Endothelial cell (in vitro differentiated cells): ENCODE results near the gene FRMD7. TPM values are rescaled to one million over a fixed set of nuclear protein-coding genes. Genes with fewer than 3 reads are reported as not detected.

Source experiments
- DNase-seq: peaks from one replicate; pipeline ENCODE4 v3.0.0; 2021; ENCODE audit warnings: low spot score
- H3K27ac Mint-ChIP-seq: one replicate; pipeline ENCODE4 v1.8.0; 2021; ENCODE audit warnings: mixed read lengths, inconsistent platforms; ENCODE audit not compliant: unreplicated experiment
- H3K27me3 Mint-ChIP-seq: one replicate; pipeline ENCODE4 v1.8.0; 2021; ENCODE audit warnings: mild to moderate bottlenecking, moderate library complexity, mixed read lengths, inconsistent platforms; ENCODE audit not compliant: unreplicated experiment
- H3K36me3 Mint-ChIP-seq: one replicate; pipeline ENCODE4 v1.8.0; 2021; ENCODE audit warnings: mild to moderate bottlenecking, low read depth, mixed read lengths, inconsistent platforms; ENCODE audit not compliant: unreplicated experiment
- H3K4me1 Mint-ChIP-seq: one replicate; pipeline ENCODE4 v1.8.0; 2021; ENCODE audit warnings: mild to moderate bottlenecking, mixed read lengths, inconsistent platforms; ENCODE audit not compliant: unreplicated experiment
- H3K4me3 Mint-ChIP-seq: one replicate; pipeline ENCODE4 v1.8.0; 2021; ENCODE audit warnings: mild to moderate bottlenecking, mixed read lengths, inconsistent platforms; ENCODE audit not compliant: unreplicated experiment
- H3K9me3 Mint-ChIP-seq: one replicate; pipeline ENCODE4 v1.8.0; 2021; ENCODE audit warnings: mixed read lengths, inconsistent platforms; ENCODE audit not compliant: unreplicated experiment
- total RNA-seq: library from RNA; stranded (reverse); fragmentation: NEBNext Ultra II Directional; extraction: Animal tissue kit (Norgen Biotek cat#: 25700); gene quantifications from one replicate; pipeline ENCODE4 v1.2.1, GENCODE V29; 2021; ENCODE audit not compliant: unreplicated experiment
- TF ChIP-seq, protein P1 (sequence below): fragments of 200-600 bp; sonication (generic); IDR thresholded peaks from one replicate; pipeline ENCODE4 v1.5.0; 2021; ENCODE audit warnings: antibody characterized with exemption; ENCODE audit not compliant: unreplicated experiment

Gene FRMD7
- total RNA-seq, 1 donor from 2014 or later: not detected

DNA sequence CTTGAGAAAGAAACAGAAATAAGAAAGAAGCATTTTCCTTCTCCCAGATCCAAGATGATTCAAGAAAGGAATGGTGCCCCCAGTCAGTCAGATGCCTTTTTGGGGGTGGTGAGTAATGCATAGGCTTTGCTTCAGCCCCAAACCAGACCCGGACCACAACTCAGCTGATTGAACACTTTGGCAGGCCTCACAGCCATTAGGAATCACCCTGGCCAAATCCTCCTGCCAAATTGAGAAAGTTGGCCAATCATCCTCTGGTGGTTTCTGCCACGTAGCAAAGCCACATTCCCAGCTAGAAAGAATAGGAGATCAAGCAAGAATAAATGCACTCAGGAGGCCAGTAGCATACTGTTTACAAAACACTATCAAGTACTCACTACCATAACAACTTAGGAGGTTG lies 33.7 kb downstream of the FRMD7 start:
- no peak overlapping the region for H3K4me3 Mint-ChIP-seq
- H3K9me3 Mint-ChIP-seq: no peaks in the 10 kb centered on the region
- H3K36me3 Mint-ChIP-seq: no peaks in the 10 kb centered on the region
- H3K4me1 Mint-ChIP-seq: peaks cover 9% of the 10 kb centered on the region
- H3K27me3 Mint-ChIP-seq: no peaks in the 10 kb centered on the region
- TF ChIP-seq, protein P1, sequence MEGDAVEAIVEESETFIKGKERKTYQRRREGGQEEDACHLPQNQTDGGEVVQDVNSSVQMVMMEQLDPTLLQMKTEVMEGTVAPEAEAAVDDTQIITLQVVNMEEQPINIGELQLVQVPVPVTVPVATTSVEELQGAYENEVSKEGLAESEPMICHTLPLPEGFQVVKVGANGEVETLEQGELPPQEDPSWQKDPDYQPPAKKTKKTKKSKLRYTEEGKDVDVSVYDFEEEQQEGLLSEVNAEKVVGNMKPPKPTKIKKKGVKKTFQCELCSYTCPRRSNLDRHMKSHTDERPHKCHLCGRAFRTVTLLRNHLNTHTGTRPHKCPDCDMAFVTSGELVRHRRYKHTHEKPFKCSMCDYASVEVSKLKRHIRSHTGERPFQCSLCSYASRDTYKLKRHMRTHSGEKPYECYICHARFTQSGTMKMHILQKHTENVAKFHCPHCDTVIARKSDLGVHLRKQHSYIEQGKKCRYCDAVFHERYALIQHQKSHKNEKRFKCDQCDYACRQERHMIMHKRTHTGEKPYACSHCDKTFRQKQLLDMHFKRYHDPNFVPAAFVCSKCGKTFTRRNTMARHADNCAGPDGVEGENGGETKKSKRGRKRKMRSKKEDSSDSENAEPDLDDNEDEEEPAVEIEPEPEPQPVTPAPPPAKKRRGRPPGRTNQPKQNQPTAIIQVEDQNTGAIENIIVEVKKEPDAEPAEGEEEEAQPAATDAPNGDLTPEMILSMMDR: no peak
- H3K27ac Mint-ChIP-seq: no peak overlapping the region
- DNase-seq: no peak

DNA sequence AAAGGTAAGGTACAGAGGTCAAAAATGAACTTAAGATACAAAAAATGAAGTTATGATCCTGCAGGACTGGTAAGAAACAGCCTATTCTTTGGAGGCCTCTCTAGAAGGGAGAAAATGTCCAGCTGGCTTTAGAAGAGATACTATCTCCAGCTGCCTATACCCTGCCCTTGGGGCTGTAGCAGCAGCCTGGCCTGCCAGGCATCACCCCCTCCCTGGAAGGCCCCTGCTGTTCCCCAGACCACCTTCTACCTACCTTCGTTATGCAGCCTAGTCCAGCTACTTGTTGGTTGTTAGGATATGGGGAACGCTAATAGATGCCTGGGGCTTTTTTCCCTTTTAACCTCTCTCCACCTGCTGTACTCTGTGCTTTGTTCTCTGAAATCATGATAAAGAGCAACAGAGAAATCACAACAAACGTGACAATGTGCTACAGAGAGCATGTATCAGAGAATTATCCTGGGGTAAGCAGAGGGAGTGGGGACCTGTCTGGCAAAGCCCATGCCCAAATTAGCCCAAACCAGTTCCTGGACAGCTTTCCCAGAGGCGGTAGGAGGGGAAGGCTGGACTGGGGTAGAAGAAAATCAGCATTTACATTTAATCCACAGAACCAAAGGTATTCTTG lies 34.5 kb downstream of the FRMD7 start:
- Mint-ChIP-seq H3K4me3 (no peak overlapping the region), H3K9me3 (no peaks in the 10 kb centered on the region), H3K27me3 (no peaks in the 10 kb centered on the region), H3K36me3 (no peaks in the 10 kb centered on the region), H3K4me1 (peaks cover 9% of the 10 kb centered on the region), H3K27ac (no peak overlapping the region)
- no peak for DNase-seq
- TF ChIP-seq, protein P1: no peak

DNA sequence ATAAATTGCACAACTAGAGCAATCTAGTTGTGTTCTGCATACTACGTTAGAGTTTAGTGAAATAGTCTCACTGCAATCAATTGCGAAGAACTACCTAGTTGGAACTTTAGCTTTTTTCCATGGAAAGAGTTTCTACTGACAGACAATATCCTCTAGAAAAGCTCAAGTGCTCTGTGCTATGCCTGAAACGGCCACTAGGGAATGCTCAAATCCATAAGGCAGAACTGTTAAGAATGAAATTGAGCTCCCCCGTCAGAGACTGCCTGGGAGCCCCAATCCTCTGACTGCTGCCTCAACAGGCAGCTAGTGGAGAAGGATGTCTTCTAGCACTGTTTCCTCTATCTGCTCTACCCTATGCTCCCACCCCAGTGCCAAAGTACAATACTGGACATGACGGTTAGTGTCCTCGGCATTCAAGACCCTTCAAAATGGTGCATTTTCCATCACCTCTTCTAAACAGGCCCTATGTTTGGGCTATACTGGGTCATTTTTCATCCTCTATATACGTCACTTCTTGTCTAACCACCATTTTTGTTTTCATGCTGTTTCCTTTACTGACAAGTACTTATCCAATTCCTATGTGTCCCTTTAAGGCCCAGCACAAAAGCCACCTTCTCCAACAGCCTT lies 35.3 kb downstream of the FRMD7 start:
- H3K9me3 Mint-ChIP-seq: no peaks in the 10 kb centered on the region
- no peaks in the 10 kb centered on the region for H3K36me3 Mint-ChIP-seq
- TF ChIP-seq, protein P1: peak; percentile 69
- peaks cover 9% of the 10 kb centered on the region for H3K4me1 Mint-ChIP-seq
- no peak overlapping the region for H3K4me3 Mint-ChIP-seq
- no peak overlapping the region for H3K27ac Mint-ChIP-seq
- DNase-seq: peak; percentile 54
- no peaks in the 10 kb centered on the region for H3K27me3 Mint-ChIP-seq

DNA sequence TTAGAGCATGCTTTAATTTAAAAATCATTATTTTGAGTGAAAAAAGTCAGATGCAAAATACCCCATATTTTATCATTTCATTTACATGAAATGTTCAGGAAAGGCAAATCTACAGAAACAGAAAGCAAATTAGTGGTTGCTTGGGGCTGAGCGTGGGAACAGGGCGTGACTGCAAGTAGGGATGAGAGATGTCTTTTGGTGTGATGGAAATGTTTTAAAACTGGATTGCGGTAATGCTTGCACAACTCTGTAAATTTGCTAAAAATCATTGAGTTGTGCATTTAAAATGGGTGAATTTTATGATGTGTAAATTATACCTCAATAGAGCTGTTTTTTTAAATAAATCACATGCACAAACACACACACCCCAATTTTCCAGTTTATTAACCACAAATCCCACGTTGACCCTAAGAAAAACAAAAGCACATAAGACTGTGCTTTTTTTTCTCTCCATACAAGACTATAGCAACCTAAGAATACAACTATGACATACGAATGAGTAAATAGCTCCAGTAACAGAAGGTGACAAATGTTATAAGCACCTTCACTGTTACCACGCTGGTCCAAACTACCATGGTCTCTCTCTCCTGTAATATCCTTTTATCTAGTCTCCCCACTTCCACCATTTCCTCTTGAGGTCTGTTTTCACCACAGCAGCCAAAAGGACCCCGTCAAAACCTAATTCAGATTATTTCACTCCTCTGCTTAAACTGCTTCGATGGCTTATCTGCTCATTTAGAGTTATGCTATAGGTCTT lies 37.2 kb downstream of the FRMD7 start:
- H3K4me1 Mint-ChIP-seq: peaks cover 9% of the 10 kb centered on the region

More for the DNA sequence above, 37.2 kb downstream of the FRMD7 start:
- no peak for DNase-seq
- Mint-ChIP-seq H3K9me3 (no peaks in the 10 kb centered on the region), H3K4me3 (no peak overlapping the region), H3K36me3 (no peaks in the 10 kb centered on the region), H3K27me3 (no peaks in the 10 kb centered on the region), H3K27ac (no peak overlapping the region)
- TF ChIP-seq, protein P1: no peak
